GM10266 (cell line): ENCODE data around the gene TP53TG5.

Experiments used
- DNase-seq: peaks from one replicate; pipeline ENCODE4 v3.0.0; 2012; ENCODE audit errors: extremely low spot score
- CTCF ChIP-seq: IDR thresholded peaks from 2 replicates; pipeline ENCODE4 v1.5.1; 2012; ENCODE audit warnings: mild to moderate bottlenecking, low read depth; ENCODE audit not compliant: control insufficient read depth, insufficient read depth; ENCODE audit errors: missing control alignments

TP53TG5 gene

GRCh38 chr20:45339799-45340198, 38.3 kb downstream of the TP53TG5 start:
- TF ChIP-seq CTCF, result no peak
- no peak for DNase-seq

- no peak for DNase-seq
- TF ChIP-seq CTCF, result no peak
Measured at GRCh38 chr20:45339084-45339483, 39.0 kb downstream of the TP53TG5 start.

DNA sequence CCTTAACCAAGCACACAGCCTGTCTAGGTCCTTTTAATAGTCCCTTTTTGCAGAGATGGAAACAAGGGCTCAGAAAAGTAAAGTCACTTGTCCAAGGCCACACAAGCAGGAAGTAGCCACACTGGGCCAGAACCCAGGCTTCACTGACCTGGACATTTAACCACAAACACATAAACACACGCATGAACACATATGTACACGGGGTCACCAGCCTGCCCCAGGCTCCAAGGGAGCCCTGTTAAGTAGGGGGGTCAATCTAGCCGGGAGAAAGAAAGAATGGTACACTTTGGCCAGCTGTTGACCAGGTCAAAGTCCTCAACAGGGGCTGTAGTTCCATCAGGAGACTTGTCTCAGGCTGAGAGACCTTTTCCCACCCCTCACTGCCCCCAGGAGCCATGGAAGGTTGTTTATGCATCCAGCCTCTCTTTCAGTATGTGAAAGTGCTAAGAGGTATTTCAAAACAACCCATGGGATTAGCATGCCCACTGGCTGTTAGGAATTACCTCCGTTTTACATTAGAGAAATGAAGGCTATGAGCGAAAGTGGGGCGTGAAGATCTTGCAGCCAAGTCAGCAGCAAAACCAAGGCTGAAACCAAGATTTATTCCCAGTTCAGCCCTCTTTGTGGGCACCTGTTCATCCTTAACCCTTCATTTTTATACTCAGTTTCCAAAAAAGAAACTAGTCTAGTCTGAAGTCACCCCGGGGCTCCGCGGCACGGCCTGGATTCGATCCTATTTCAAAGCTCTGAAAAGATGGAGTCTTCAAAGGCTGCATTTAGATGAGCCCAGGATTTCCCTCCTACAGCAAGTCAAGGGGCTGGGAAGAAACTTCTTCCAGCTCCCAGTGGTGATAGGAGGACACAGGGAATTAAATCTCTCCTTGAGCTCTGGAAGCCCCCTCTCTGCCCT, 39.7 kb downstream of the TP53TG5 start:
- TF ChIP-seq CTCF, result no peak
- no peak for DNase-seq

- no peak for DNase-seq
- TF ChIP-seq CTCF, result no peak
Measured at GRCh38 chr20:45337367-45338120, 40.6 kb downstream of the TP53TG5 start.

- no peak for DNase-seq
- TF ChIP-seq CTCF, result no peak
Measured at GRCh38 chr20:45336530-45337366, 41.4 kb downstream of the TP53TG5 start.

DNA sequence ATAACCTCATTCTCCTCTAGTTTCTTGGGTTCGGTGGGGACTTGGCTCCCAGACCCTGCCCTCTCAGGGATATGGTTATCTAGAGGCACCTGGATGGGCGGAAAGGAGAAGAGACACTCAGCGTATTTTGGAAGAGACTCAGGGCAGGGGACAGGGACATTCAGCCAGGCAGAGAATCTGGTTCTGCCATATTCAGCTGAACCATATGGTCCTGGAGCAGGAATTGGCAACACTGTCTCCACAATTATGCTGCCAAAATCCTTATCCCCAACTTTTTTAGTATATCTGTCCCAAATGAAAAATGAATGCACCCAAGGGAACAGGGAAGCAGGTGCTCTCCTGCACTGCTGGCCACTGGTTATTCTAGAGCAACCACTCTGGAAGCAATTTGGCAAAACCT, 47.6 kb downstream of the TP53TG5 start:
- no peak for TF ChIP-seq CTCF
- DNase-seq, result no peak
